Type B pancreatic cell (in vitro differentiated cells): ENCODE results near the gene MTERF4. TPM values are rescaled to one million over a fixed set of nuclear protein-coding genes. Genes with fewer than 3 reads are reported as not detected.

ENCODE experiments used
- DNase-seq: peaks from one replicate; pipeline ENCODE4 v3.0.0; 2021; ENCODE audit warnings: mixed read lengths; ENCODE audit not compliant: unreplicated experiment; ENCODE audit errors: extremely low spot score
- H3K27ac Mint-ChIP-seq: 2 replicates; pipeline ENCODE4 v1.8.0; 2021; ENCODE audit warnings: mild to moderate bottlenecking, mixed read lengths
- H3K27me3 Mint-ChIP-seq: 2 replicates; pipeline ENCODE4 v1.8.0; 2021; ENCODE audit warnings: mixed read lengths
- H3K36me3 Mint-ChIP-seq: 2 replicates; pipeline ENCODE4 v1.8.0; 2021; ENCODE audit warnings: mixed read lengths
- H3K4me1 Mint-ChIP-seq: one replicate; pipeline ENCODE4 v1.8.0; 2021; ENCODE audit warnings: mixed read lengths; ENCODE audit not compliant: unreplicated experiment
- H3K4me3 Mint-ChIP-seq: 2 replicates; pipeline ENCODE4 v1.8.0; 2021; ENCODE audit warnings: mild to moderate bottlenecking, mixed read lengths
- H3K9me3 Mint-ChIP-seq: 2 replicates; pipeline ENCODE4 v1.8.0; 2021; ENCODE audit warnings: mixed read lengths
- CTCF ChIP-seq: fragments of 200-600 bp; sonication (generic); conservative IDR thresholded peaks from 2 replicates; pipeline ENCODE4 v1.5.0; 2021; ENCODE audit warnings: antibody characterized with exemption, mild to moderate bottlenecking
- total RNA-seq: library from RNA; stranded (reverse); gene quantifications from 2 replicates; pipeline ENCODE4 v1.2.1, GENCODE V29; 2021; ENCODE audit warnings: low replicate concordance

Gene MTERF4
- total RNA-seq, 1 donor from 2014 or later = 46.3 TPM

DNA sequence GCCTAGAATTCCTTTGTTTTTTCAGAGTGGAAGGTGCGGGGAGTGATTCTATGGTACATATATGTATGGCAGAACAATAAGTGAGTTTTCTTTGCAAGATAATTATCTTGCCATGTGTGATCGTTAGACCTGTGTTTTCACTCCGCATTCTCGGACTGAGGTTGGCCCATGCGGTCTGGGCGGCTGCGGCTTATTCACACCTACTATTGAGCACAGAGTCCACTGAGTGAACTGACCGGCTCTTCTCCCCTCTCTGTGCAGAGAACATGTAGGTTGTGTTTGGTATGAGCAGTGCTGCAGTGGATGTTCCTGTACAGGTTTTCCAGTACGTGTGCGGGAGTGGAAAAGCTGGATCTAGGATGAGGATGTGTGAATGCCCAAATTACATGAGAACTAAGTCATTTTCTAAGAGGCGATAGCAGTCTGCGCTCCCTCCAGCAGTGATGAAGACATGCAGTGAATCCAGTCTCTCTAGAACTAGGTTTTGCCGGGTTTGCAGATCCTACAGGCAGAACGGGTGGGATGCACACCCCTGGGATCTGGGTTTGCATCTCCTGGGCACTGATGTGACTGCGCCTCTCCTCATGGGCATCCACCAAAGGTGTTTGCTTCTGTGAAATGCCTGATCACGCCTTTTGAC lies 27.1 kb downstream of the MTERF4 start:
- H3K36me3 Mint-ChIP-seq = peaks cover 10% of the 10 kb centered on the region
- H3K27me3 Mint-ChIP-seq = no peaks in the 10 kb centered on the region
- TF ChIP-seq CTCF = no peak
- peaks cover 7% of the 10 kb centered on the region for H3K4me1 Mint-ChIP-seq
- no peaks in the 10 kb centered on the region for H3K9me3 Mint-ChIP-seq
- DNase-seq = peak; percentile 57
- no peak overlapping the region for H3K27ac Mint-ChIP-seq
- H3K4me3 Mint-ChIP-seq = no peak overlapping the region

- Mint-ChIP-seq H3K27ac (no peak overlapping the region), H3K4me3 (no peak overlapping the region), H3K27me3 (no peaks in the 10 kb centered on the region), H3K9me3 (no peaks in the 10 kb centered on the region), H3K4me1 (peaks cover 7% of the 10 kb centered on the region), H3K36me3 (peaks cover 10% of the 10 kb centered on the region)
- DNase-seq = peak; percentile 27
- no peak for TF ChIP-seq CTCF
Measured at GRCh38 chr2:241074065-241074818, 27.8 kb downstream of the MTERF4 start.

DNA sequence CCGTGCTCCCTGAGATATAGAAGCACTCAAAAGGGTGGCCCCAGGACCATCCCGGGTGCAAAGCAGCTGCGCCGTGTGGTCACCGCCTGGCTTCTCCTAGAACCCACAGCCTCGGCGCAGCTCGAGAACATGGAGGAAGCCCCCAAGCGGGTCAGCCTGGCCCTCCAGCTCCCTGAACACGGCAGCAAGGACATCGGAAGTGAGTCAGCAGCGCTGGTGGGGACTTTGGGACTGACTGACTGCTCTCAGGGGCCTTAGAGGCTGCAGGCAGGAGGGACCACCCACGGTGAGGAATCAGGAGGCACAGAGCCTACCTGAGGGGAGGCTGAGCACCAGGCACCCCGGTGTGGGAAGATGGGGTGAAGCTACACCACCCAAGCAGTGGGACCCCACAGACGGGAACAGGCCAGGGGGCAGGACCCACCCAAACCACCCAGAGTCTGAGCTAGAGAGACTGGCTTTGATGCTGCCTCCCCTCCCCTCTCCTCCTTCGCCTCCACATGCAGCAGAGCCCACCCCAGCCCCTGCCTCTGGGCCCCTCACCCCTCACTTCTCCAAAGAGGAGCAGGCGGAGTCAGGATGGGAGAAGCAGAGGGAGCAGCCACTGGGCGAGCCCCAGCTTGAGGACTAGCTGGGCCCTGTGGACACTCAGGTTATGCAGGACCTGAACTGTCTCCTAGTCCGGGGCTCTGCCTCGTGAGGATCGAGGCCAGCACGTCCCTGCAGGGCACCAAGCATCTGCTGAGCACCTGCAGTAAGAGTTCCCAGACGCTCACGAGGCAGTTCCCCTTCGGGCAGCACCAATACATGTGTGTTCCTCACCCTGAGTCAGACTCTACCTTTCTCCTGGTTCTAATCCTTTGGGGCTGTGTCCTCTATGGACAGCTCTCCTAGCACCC lies 28.7 kb downstream of the MTERF4 start:
- Mint-ChIP-seq H3K4me1 (peaks cover 7% of the 10 kb centered on the region), H3K4me3 (no peak overlapping the region), H3K36me3 (peaks cover 10% of the 10 kb centered on the region), H3K27me3 (no peaks in the 10 kb centered on the region), H3K27ac (no peak overlapping the region), H3K9me3 (no peaks in the 10 kb centered on the region)
- no peak for TF ChIP-seq CTCF
- DNase-seq = peak; percentile 68

DNA sequence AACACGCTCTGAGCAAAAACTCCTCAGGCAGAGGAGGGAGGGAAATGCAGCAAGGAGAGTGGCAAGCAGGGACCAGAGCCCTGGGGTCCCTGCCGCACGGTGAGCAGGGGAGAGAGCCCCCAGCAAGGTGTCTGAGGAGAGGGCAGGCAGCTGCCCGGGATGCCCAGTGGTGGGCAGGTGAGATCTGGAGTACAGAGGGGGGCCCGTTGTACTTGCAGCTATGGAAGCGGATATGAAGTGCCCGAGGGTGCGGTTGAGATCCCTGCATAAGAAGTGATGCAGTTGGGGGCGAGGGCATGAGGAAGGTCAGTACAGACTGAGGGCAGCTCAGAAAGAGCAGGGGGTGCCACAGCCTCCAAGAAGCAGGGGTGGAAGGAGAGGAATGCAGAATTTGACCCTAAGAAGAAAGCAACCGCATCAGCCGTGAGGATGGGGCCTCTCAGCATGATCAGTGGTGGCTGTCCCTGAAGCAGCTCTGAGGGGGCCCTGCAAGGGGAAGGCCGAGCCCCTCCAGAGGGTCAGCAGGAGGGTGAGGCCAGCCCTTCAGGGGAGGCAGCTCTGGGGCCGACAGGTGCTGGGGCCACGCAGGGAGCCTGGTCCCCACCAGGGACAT lies 29.4 kb downstream of the MTERF4 start:
- no peak overlapping the region for H3K4me3 Mint-ChIP-seq
- no peak for TF ChIP-seq CTCF
- H3K4me1 Mint-ChIP-seq = peaks cover 7% of the 10 kb centered on the region
- peak; percentile 57 for DNase-seq
- H3K9me3 Mint-ChIP-seq = no peaks in the 10 kb centered on the region
- H3K27ac Mint-ChIP-seq = no peak overlapping the region
- no peaks in the 10 kb centered on the region for H3K27me3 Mint-ChIP-seq
- H3K36me3 Mint-ChIP-seq = peaks cover 10% of the 10 kb centered on the region

GRCh38 chr2:241072151-241072550 lies 29.9 kb downstream of the MTERF4 start:
- no peak overlapping the region for H3K4me3 Mint-ChIP-seq
- H3K9me3 Mint-ChIP-seq = no peaks in the 10 kb centered on the region
- DNase-seq = peak; percentile 56
- peaks cover 7% of the 10 kb centered on the region for H3K4me1 Mint-ChIP-seq
- no peak overlapping the region for H3K27ac Mint-ChIP-seq
- peaks cover 10% of the 10 kb centered on the region for H3K36me3 Mint-ChIP-seq
- H3K27me3 Mint-ChIP-seq = no peaks in the 10 kb centered on the region
- no peak for TF ChIP-seq CTCF
